HepG2 (cell line): ENCODE measurements around the gene RTEL1. TPM values are rescaled to one million over a fixed set of nuclear protein-coding genes. Genes with fewer than 3 reads are reported as not detected.

ENCODE experiments used
- FOXC1 ChIP-seq: sonication (generic); formaldehyde crosslinking; IDR thresholded peaks from 2 replicates; pipeline ENCODE4 v1.8.0; 2022; ENCODE audit warnings: mild to moderate bottlenecking, missing genetic modification reagents, borderline replicate concordance
- GRHL1 ChIP-seq: sonication (generic); formaldehyde crosslinking; conservative IDR thresholded peaks from 2 replicates; pipeline ENCODE4 v1.8.0; 2022; ENCODE audit warnings: missing genetic modification reagents
- HDAC6 ChIP-seq: fragments of 200-600 bp; sonication (generic); IDR thresholded peaks from 2 replicates; pipeline ENCODE4 v1.7.0; 2017; ENCODE audit warnings: mild to moderate bottlenecking, antibody characterized with exemption, low read length, low read depth
- KDM3A ChIP-seq: IDR thresholded peaks from 2 replicates; pipeline ENCODE4 v1.6.1; 2018; ENCODE audit warnings: low read depth, missing compliant biosample characterization
- NFE2 ChIP-seq: sonication (generic); formaldehyde crosslinking; IDR thresholded peaks from 2 replicates; pipeline ENCODE4 v1.4.0; 2020; ENCODE audit warnings: missing genetic modification reagents
- ZNF17 ChIP-seq: sonication (generic); formaldehyde crosslinking; IDR thresholded peaks from 2 replicates; pipeline ENCODE4 v1.5.0; 2020; ENCODE audit warnings: mild to moderate bottlenecking, missing genetic modification reagents
- ZNF737 ChIP-seq: sonication (generic); formaldehyde crosslinking; IDR thresholded peaks from 2 replicates; pipeline ENCODE4 v1.5.0; 2020; ENCODE audit warnings: missing genetic modification reagents, mild to moderate bottlenecking, borderline replicate concordance
- ZNF761 ChIP-seq: sonication (generic); formaldehyde crosslinking; conservative IDR thresholded peaks from 2 replicates; pipeline ENCODE4 v1.4.0; 2020; ENCODE audit warnings: mild to moderate bottlenecking, missing genetic modification reagents
- ZNF781 ChIP-seq: sonication (generic); formaldehyde crosslinking; IDR thresholded peaks from 2 replicates; pipeline ENCODE4 v1.5.1; 2020; ENCODE audit warnings: borderline replicate concordance, mild to moderate bottlenecking, missing genetic modification reagents; ENCODE audit errors: not compliant biosample characterization
- ZNF83 ChIP-seq: sonication (generic); formaldehyde crosslinking; IDR thresholded peaks from 2 replicates; pipeline ENCODE4 v1.4.0; 2020; ENCODE audit warnings: missing genetic modification reagents, mild to moderate bottlenecking, borderline replicate concordance
- ZSCAN22 ChIP-seq: sonication (generic); formaldehyde crosslinking; IDR thresholded peaks from 2 replicates; pipeline ENCODE4 v1.4.0; 2020; ENCODE audit warnings: mild to moderate bottlenecking, missing genetic modification reagents
- polyA plus RNA-seq, 8 experiments: library from polyadenylated mRNA; depleted of rRNA in 3 of 8; stranded (reverse) in 7 of 8; unstranded in 1 of 8; fragments of >200 nt; fragmentation: Illumina TruSeq in 4 of 8; extraction: Trizol in 4 of 8; gene quantifications; 2 replicates each; pipeline versions ENCODE4 v1.2.1 to v1.2.3, GENCODE V29; 2011 to 2016; ENCODE audit warnings: low read depth in 4 of 8, missing spikeins in 1 of 8, mixed read lengths in 1 of 8; ENCODE audit not compliant: insufficient read depth in 1 of 8
- total RNA-seq, 5 experiments: library from RNA; depleted of rRNA; stranded (reverse); fragments of >200 nt; fragmentation: Illumina TruSeq; extraction: Trizol; gene quantifications; 2 replicates each; pipeline ENCODE4 v1.2.3, GENCODE V29; 2016; ENCODE audit warnings: low read depth in 1 of 5
- TF ChIP-seq, protein P1 (sequence below): sonication (generic); formaldehyde crosslinking; IDR thresholded peaks from 2 replicates; pipeline ENCODE4 v1.8.0; 2022; ENCODE audit warnings: mild to moderate bottlenecking, missing genetic modification reagents, borderline replicate concordance
- TF ChIP-seq, protein P2 (sequence below): sonication (generic); formaldehyde crosslinking; conservative IDR thresholded peaks from 2 replicates; pipeline ENCODE4 v1.5.0; 2020; ENCODE audit warnings: missing genetic modification reagents

RTEL1 gene
- total and polyA plus RNA-seq, 2 of the 13 experiments (the other 11 are each of a cell fraction or from before 2014, with no cell fraction given) = 21.8 to 36.4 TPM

DNA sequence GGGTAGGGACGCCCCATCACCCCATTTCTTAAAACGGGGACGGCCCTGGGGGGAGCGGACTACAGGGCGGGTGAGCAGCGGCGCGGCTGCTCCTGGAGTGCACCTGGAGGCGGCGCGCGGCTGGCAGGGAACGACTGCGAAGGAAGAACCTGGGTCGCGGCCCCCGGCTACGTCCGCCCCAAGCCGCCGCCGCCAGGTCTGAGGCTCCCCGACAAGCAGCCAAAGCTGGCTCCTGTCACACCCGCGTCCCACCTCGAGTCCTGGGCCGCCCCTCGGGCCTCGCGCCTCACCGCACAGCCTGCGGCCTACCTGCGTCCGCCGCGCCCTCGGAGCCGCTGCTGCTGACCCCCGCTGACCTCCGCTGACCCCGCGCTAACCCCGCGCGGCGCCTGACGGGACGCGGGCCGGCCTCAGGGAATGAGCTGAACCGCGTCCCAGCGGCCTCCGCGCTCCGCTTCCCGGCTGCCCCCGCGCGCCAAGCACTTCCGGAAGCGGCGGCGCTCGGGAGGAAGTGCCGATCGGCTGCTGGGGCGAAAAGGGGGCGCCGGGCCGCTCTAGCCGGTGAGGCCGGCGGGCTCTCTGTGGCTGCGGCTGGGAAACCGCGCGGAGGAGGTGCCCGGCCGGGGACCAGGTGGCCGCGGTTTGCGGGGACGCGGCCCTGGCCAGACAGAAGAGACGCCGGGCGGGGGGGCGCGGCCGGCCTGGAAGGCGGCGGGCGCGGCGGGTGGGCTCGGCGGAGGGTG lies 49.6 kb downstream of the RTEL1 start, which contains the start of the genes ARFRP1 and ZGPAT (continued):
- TF ChIP-seq, protein P1, sequence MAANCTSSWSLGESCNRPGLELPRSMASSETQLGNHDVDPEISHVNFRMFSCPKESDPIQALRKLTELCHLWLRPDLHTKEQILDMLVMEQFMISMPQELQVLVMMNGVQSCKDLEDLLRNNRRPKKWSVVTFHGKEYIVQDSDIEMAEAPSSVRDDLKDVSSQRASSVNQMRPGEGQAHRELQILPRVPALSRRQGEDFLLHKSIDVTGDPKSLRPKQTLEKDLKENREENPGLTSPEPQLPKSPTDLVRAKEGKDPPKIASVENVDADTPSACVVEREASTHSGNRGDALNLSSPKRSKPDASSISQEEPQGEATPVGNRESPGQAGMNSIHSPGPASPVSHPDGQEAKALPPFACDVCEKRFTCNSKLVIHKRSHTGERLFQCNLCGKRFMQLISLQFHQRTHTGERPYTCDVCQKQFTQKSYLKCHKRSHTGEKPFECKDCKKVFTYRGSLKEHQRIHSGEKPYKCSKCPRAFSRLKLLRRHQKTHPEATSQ (CRISPR knock-in tag) = peak; percentile 98
- TF ChIP-seq, protein P2, sequence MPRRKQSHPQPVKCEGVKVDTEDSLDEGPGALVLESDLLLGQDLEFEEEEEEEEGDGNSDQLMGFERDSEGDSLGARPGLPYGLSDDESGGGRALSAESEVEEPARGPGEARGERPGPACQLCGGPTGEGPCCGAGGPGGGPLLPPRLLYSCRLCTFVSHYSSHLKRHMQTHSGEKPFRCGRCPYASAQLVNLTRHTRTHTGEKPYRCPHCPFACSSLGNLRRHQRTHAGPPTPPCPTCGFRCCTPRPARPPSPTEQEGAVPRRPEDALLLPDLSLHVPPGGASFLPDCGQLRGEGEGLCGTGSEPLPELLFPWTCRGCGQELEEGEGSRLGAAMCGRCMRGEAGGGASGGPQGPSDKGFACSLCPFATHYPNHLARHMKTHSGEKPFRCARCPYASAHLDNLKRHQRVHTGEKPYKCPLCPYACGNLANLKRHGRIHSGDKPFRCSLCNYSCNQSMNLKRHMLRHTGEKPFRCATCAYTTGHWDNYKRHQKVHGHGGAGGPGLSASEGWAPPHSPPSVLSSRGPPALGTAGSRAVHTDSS (CRISPR knock-in tag) = peak; percentile 100
- TF ChIP-seq KDM3A (CRISPR knock-in tag) (peak; percentile 64), FOXC1 (peak; percentile 83; the same call in 1 of the 2 replicates), ZNF737 (CRISPR knock-in tag) (no peak), ZNF761 (CRISPR knock-in tag) (peak; percentile 87; the same call in 1 of the 2 replicates), ZNF17 (CRISPR knock-in tag) (no peak), NFE2 (CRISPR knock-in tag) (no peak), GRHL1 (CRISPR knock-in tag) (no peak), ZNF83 (CRISPR knock-in tag) (peak; percentile 97; the same call in 1 of the 2 replicates), ZNF781 (peak; percentile 51), ZSCAN22 (CRISPR knock-in tag) (no peak), HDAC6 (no peak)
